Activated effector memory CD4-positive, alpha-beta T cell treated with Interleukin-2 at 50 U/mL for 16 hours (primary cell): ENCODE measurements around the gene FOXN4.

Experiments used
- DNase-seq: peaks from one replicate; pipeline ENCODE4 v3.0.0-alpha.2; 2020

FOXN4 gene

DNA sequence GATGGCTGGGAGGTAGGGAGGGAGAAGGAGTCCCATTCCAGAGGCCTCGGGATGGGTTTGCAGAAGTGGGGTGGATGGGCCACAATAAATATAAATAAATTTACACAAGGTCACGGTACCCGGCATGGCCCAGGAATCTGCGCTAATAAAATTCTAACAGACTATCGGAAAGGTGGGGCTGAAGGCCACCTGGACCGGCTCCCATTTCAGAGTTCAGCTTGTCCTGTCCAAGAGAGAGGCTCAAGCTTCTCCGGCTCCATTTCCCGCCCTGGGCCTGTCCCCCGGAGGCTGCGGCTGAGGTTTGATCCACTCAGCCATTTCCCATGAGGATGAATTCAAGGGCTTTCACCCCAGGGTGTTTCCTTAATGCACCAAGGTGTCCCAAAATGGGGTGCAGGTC lies 30.2 kb downstream of the FOXN4 start:
- DNase-seq = no peak

DNA sequence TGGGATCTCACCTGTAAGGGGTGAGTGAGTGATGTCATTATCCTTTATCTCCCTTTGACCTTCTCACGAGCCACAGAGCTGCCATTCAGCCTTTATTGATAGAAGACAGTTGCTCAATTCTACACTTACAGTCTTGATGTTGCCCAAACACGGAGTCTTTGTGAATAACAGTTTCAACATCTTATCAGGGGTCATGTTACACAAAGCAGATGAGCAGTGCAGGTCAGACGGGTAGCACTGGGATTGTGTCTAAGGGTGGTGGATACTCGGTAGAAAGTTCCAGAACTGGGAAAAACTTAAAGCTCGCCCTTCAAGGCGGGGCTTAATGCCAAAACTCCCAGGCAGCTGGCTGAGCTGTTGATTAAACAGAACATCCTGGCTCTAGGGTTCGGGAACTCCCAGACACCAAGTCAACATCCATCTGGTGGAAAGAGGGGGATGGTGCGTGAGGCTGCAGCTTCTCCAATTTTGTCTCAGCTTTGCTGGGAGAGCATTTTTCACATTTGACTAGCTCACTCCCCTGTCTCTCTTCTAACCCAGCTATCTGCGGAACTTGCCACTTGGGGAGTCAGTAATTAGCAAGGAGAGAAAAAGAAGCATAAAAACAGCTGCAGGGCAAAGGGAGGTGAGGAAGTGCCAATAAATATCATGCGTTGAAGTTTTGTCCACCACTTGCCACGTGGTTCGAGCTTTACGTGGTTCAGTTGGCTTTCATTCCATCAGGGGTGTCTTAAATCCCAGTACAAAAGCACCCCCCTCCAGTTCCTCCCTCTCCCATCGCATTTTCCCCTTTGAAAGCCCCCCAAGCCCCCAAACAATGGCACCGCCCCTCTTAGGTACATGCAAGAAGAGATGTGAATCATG lies 31.0 kb downstream of the FOXN4 start:
- DNase-seq = no peak

DNA sequence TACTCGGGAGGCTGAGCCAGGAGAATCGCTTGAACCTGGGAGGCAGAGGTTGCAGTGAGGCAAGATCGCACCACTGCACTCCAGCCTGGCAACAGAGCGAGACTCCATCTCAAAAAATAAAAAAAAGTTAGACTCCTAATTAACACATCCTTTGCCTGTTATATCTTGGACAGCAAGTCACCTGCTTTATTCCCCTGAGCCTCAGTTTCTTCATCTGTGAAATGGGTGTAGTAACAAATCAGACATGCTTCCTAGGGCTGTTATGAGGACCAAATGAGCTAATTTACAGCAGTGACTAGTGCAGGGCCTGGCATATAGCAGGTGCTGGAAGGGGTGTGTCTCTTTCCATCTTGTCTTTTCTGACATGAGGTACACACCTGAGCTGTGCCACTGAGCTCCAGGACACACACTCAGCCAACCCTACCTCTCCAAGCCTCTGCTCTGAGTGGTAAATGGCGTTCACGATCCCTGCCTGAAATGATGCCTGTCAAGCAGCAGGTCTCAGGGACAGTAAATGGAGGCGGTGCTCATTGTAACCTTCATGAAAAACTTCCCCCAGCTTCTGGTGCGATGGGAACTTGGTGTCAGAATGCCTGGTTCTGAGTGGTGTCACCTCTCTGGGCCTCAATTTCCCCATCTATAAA lies 31.7 kb downstream of the FOXN4 start:
- no peak for DNase-seq

DNA sequence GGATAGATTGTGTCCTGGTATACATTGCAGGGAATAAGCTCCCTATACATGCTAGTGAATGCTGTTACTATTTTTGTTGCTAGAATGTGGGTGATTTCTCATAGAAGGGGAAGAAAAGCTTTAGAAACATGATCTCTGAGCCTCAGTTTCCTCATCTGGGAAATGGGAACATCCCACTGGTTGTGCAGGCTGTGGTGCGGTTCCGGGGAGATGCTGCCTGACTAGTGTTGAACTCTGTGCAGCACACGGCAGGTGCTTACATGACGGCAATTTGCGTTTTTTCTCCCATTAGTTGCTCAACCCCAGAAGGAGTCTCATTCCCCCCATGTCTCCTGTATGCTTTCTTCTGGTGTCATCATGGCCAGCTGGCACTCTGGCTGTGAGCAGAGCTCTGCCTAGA lies 32.9 kb downstream of the FOXN4 start:
- no peak for DNase-seq

DNA sequence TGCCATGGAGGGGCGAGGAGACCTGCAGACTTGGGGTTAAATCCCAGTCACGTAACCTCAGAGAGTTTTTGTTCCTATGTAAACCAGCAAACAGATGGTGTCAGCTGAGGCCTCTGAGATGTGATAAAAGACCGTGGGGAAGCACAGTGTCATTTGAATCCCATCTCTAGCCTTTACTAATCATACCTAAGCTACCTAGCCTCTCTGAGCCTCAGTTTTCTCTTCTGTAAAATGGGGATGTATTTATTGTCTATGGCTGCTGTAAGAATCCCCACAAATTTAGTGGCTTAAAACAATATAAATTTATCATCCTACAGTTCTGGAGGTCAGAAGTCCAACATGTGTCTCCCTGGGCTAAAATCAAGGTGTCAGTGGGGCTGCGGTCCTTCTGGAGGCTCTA lies 33.9 kb downstream of the FOXN4 start:
- no peak for DNase-seq

DNA sequence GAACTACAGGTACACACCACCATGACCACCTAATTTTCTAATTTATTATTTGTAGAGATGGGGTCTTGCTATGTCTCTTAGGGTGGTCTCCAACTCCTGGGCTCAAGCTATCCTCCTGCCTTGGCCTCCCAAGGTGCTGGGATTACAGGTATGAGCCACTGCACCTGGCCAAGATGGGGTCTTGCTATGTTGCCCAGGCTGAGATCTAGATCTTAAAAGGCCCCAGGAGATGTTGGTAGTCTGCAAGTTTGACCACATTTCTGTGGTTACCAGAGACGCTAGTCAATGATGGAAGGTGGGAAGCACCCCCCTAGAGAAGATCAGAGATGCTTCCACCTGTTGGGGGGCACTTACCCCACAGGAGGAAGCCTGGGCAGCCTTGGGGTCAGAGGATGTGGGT lies 34.7 kb downstream of the FOXN4 start:
- no peak for DNase-seq

DNA sequence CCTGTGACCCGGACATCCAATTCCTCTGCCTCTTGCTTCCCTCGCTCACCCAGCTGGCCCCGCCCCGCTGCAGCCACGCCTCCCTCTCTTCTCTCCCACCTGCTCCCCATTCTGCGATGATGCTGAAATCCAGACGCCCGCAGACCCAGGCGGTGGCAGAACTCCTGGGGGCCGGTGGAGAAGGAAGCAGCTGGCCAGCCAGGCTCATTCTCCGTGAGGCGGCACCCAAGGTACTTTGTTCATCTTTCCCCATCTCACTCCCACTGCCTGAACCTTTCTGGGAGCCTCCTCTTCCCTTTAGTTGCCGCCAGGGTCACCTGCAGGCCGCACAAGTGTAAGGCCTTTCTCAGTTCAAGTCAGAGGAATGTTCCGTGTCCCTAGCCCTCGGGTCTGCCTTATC lies 35.7 kb downstream of the FOXN4 start:
- no peak for DNase-seq

DNA sequence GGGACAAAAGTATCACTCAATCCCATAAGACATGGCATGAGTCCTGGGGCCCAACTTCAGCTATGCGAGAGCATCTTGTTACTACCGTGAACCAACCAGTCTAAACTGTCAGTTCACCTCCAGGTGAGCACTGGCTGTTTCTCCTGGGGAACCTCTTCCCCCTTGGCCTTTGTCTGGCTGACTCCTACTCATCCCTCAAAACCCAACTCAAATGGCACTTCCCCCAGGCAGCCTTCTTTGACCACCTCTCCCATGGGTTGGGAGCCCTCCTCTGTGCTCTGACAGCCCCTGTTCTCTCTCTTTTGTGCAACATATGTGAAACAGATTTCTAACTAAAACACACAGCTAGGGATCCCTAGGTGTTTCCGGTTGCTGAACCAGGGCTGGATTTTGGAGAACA lies 37.7 kb downstream of the FOXN4 start:
- no peak for DNase-seq

DNA sequence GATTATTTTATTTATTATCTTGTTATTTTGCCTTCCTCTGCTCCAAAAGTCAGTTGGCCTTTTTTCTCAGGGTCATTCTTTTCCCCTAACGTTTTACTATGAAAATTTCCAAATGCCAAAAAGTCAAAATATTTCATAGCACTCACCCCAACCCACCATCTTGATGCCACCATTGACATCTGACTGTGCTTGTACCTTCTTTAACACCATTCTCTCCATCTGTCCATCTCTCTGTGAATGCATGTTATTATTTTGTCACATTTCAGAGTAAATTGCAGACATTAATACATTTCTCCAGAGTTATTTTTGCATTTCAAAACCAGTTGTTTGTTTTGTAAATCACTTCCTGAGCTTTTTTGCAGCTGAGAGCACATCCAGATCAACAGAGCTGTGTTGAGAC lies 38.6 kb downstream of the FOXN4 start:
- no peak for DNase-seq

DNA sequence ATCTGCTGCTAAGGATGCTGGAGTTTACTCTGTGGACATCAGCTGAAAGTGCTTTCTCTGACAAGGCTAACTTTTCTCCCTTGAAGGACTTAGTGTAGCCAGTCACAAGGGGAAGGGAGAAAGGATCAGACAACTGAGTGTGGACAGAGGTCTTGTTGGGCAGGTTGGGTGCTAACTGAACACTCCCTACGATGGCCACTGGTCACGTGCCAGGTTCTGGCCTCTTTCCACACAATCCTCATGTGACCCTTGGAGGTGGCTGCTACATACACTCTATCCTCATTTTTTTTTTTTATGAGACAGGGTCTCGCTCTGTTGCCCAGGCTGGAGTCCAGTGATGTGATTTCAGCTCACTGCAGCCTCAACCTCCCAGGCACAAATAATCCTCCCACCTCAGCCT lies 39.7 kb downstream of the FOXN4 start:
- no peak for DNase-seq

DNA sequence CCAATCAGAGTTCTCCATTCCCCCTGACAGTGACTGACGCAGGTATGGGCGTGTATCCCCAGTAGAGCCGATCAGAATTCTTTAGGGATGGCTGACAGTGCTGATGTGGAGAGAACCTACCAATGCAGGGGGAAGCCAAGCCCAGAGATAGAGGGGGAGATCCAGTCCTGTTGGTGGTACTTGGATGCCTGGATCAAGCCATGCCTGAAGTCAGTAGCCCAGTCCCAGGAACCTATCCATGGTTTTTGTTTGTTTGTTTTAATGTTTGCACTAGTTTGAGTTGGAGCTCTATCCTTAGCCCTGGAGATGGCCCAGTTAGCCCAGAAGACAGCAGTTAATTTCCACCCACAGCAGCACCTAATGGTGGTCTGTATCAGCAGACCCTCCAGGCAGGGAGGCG lies 40.2 kb downstream of the FOXN4 start:
- no peak for DNase-seq

DNA sequence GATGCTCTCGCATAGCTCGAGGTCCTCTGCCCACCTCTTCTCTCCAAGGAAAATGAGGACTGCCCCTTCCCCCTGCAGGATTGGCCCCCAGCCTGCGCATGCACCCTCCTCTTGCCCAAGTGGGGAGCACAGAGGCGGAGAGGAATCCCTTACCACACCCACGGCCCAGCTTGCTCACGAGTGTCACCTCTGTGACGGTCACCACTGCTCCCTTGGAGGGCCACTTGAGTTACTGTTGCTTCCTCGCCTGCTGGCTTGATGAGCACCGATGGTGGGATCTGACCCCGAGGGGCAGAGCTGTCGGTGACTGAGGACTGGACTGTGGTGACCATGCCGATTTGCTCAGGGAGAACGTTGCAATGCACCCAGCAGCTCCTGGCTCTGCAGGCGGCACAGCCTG lies 41.7 kb downstream of the FOXN4 start:
- no peak for DNase-seq

DNA sequence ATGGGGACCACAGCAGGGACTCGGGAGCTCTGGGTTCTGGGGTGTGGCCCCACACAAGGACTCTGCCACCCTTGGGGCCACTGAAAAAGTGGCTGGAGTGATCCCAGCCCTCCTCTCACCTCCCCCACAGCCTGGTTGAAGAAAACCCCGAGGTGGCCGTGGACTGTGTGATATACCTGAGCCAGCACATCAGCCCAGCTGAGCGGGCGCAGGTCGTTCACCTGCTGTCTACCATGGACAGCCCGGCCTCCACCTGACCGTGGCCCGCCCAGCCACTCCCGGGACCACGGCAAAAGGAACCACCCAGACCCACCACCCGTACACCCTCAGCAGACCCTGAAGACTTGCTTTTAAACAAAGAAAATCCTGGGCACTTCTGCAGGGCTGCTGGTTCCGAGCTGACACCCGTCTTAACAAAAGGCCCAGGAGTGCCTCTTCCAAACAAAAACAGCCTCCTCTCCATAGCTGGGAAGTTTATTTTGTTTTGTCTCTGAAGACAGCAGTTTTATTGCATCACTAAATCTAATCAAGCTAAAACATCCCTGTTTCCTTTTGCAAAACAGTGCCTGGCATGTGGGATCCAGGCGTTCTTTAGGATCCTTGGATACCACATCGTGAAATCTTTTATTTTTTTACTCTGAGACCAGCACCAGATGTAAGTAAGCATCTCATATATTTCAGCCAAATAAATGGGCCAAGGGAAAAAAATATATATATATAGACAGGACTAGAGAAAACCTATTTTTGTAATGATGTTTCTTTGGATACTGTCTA lies 42.8 kb downstream of the FOXN4 start:
- no peak for DNase-seq

DNA sequence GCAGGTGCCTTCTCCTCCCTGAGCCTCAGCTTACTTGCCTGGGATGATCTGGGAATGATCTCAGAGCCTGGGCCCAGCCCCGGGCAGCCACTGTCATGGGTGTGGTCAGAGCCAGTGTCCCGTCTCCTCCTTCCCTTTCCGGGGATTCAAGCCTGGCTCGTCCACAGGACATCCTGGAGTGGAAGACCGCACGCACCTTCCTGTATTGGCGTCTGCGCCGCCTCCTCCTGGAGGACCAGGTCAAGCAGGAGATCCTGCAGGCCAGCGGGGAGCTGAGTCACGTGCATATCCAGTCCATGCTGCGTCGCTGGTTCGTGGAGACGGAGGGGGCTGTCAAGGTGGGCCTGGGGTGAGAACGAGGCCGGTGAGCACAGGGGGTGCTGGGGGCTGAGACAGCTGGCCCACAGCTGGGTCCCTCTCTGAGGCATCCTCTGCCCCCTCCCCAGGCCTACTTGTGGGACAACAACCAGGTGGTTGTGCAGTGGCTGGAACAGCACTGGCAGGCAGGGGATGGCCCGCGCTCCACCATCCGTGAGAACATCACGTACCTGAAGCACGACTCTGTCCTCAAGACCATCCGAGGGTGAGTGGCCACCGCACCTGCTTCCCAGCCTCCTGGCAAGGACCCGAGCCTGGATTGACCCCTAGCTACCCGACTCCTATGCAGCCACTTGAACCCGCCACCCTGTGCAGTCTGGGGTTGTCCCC lies 44.0 kb downstream of the FOXN4 start:
- no peak for DNase-seq

DNA sequence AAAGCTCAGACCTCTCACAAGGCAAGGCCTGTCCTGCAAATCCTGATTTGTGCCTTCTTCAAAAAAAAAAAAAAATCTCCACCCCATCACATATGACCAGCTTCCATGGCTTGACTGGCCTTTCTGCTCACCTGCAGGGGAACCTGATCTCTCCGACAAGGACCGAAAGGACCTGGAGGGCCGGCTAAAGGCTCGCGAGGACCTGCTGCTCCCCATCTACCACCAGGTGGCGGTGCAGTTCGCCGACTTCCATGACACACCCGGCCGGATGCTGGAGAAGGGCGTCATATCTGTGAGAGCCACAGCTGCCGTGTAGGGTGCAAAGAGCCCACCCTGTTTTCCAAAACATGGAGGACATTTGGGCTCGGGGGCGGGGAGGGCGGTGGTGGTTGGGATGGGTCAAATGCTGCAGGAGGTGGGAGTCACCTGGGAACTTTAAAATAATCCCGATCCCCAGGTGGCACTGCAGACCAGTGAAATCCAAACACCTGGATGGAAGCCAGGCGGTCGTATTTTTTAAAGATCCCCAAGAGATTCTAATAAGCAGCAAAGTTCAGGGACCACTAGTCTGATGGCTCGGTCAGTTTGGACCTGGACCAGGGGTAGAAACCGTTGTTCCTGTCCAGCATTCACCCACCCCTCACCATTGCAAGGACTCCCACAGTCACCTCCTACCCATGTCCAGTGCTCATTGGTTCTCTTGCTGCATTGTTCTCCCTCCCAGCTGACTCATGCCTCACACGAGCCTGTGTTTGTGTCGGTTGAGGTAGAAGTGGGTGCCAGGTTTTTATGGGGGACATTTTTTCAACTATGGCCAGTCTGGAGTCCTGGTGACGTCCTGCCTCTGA lies 44.8 kb downstream of the FOXN4 start:
- peak; percentile 9 for DNase-seq

DNA sequence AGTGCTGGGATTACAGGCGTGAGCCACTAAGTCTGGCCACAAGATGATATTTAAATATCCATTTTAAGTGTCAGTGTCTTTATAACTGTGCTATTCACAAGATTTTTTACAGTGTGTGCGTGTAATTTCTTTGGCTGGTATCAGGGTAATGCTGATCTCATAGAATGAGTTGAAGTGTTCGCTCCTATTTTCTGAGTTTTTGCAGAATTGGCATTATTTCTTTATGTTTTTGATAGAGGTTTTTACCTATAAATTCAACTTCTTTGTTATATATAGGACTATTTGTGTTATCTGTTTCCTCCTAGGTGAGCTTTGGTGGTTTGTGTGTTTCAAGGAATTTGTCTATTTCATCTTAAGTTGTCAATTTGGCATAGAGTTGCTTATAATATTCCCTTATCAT lies 45.6 kb downstream of the FOXN4 start:
- no peak for DNase-seq

DNA sequence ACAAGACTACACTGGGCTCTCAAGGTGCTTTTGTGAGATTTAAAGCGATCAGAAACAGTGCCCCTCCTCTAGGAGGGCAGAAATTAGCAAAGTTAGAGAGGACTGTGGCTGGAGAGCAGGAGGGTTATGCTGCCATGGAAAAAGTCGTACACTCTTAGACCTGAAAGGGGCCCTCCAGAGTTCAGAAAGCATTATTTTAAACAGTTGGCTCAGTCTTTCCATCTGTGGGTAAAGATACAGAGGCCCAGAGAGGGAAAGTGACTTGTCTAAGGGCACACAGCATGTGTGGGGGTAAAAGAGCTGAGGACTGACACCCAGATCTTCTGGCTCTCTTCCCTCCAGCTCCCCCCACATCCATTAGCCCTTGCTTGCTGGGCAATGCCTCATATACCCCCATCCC lies 47.1 kb downstream of the FOXN4 start:
- DNase-seq = no peak

DNA sequence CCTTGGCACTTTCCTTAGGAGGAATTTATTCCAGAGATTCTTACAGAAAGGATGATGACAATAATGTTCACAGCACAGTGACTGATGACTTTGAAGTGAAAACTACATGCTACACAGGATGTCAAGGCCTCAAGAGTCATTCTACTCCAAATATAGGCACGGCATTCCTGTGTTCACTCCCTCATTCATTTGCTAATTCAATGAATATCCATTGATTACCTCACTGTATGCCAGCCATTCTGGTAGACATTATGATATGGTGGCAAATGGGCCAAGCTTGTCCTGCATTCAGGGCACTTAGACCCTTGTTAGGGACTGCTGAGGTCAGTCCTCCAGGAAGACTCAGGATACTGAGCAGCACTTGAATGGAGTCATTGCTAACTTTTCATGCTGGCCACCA lies 48.0 kb downstream of the FOXN4 start:
- no peak for DNase-seq

DNA sequence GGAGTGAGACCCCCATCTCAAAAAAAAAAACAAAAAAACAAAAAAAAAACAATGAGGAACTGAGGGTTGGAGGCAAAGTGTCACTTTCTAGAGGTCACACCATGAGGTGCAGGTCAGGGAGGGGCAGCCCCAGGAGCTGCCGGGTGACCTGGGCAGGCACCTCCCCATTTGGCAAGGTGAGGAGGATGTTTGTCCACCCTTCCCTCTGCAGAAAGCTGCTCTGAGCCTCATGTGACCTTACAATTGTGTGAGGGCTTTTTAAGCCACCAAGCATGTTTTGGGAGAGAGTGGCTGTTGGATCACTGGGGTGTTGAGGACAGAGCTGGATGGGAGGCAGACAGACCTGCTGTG lies 49.6 kb downstream of the FOXN4 start:
- DNase-seq = no peak

DNA sequence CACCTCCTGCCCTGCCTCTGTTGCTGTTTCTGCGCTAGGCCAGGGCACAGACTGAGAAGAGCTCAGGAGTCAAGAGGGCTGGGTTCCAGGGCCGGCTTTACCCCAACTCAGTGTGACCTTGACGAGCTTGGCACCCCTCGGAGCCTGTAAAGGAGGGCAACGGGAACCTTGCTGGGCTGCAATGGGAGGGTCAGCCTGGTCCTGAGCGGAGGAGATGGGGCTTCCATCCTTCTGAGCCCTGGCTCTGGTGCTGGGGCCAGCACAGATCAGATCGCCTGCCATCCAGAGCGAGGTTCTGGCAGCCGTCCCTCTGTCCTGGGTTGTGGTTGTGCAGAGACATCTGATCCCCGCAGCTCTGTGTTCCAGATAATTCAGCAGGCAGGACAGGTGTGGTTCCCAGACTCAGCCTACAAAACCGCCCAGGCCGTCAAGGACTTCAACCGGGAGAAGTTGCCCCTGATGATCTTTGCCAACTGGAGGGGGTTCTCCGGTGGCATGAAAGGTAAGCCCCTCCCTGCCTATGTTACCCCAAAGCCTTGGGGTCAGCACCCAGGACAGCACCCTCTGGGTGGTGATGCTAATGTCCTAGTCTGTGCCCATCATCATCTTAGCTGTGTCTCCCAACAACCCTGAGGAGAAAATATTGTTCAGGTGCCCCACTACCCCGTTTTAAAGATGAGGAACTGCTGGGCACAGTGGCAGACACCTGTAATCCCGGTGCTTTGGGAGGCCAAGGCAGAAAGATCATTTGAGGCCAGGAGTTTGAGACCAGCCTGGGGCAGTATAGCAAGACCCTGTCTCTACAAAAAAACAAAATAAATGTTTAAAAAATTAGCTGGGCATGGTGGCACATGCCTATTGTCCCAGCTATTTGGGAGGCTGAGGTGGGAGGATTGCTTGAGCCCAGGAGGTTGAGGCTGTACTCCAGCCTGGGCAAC lies 50.2 kb downstream of the FOXN4 start:
- no peak for DNase-seq

DNA sequence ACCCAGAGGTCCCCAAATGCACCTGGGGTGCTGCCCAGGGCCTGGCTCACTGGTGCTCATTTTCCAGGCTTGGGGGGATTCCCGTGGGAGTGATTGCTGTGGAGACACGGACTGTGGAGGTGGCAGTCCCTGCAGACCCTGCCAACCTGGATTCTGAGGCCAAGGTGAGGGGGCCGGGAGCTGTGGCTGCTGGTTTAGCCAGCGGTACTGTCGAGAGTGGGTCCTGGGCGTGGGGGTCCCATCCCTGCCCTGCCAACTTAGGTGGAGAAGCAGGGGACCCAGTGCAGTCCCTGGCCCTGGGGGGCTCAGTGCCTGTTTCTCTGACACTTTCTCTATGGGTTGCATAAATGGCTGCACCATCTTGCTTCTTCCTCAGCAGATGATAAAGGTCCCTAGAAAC lies 50.9 kb downstream of the FOXN4 start:
- DNase-seq = no peak
